ENCODE measurements around the gene HES3.

The HES3 gene

DNA sequence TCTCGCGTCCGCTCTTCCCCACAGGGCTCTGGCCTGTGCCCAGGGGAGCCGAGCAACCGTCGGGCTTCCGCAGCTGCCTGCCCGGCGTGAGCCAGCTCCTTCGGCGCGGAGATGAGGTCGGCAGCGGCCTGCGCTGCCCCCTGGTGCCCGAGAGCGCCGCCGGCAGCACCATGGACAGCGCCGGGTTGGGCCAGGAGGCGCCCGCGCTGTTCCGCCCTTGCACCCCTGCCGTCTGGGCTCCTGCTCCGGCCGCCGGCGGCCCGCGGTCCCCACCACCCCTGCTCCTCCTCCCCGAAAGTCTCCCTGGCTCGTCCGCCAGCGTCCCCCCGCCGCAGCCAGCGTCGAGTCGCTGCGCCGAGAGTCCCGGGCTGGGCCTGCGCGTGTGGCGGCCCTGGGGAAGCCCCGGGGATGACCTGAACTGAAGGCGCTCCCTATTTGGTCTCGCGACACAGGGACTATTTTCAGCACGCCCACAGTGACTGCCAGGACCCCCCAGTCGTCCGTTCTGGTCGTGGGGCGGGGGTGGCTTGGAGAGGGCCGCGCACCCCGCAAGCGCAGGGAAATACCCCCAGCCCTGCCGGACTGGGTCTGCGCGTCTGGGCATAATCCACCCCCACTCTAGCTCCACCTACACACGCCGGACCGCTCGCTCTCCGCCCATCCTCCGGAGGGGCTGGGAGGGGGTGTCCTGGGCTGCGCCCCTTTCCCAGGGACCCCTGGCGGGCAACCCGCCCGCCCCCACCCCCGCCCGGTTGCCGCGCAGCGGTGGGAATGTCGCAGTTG is 1.3 kb downstream of the HES3 start:
- FAIRE-seq (no peak), DNase-seq (ENCODE audit: insufficient read length, low spot score) (peak; percentile 97)

DNA sequence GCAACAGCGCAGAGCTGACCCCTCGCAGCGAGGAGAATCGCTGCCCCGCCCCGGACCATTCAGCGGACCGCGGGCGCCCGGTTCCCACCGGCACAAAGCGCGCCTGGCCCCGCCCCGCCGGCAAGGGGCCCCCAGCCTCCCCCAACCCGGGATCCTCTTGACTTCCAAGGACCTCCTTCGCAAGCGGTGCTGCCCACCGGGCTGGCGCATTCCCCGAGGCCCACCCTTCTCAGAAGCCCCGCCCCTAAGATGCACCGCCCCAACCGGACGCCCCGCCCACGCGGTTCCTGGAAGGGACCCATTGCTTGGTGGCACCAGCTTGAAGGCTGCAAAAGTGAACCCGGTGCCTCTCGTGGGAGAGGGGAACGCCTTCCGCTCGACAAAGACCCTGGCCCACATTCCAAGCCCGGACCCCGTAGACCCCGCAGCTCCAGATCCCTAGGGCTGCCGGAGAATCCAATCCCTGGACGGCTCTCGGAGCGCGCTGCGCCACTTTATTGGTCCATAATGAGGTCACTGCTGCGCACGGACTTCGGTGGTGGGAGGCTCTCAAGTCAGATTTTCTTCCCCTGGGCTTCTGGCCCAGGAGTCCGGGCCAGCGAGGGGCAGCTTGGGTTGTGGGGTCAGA is 2.0 kb downstream of the HES3 start:
- FAIRE-seq (no peak), DNase-seq (ENCODE audit: insufficient read length, low spot score) (no peak)

DNA sequence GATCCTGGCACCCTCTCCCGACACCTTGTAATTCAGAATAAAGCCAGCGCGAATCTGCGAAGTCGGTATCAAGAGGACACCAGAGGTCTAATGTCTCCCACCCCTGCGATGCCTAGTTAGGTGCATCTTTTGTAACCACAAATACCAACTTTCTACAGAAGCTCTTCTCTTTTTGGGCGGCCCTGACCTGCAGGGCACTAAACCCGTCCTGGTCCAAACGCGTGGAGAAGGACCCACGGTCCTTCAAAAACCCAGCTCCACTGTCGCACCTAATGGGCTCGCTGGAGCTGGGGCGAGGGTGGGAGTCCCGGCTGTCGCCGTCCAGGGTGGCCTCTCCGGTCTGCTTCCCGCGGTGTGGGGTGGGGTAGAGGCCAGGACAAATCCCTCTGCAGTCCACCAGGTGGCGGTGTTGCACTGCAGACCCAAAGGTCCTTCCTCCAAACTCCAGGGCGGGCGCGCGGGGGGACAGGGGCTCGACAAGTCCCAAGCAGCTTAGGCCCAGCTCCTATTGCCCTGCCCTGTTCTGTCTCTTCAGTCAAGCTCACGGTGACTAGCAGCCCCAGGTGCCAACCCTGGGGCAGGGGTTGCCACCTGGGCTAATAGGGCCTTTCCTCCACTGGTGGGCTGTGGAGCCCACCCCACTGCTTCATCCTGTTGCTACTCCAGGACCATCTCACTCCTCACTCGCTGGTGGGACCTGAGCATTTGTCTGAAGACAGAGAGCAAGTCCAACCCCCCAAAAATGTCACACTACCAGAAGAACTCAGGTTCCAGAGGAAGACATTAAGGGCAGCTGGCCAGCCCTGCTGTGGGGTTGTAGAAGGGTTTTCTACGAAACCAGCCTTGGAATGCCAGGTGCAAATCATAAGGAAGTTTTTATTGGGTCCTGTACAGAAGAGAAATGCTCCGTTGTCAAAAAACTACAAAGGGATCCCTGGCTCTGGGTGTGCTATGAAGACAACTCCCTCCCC is 2.8 kb downstream of the HES3 start:
- peak; percentile 98 for DNase-seq (ENCODE audit: insufficient read length, low spot score)
- FAIRE-seq = peak; percentile 68

DNA sequence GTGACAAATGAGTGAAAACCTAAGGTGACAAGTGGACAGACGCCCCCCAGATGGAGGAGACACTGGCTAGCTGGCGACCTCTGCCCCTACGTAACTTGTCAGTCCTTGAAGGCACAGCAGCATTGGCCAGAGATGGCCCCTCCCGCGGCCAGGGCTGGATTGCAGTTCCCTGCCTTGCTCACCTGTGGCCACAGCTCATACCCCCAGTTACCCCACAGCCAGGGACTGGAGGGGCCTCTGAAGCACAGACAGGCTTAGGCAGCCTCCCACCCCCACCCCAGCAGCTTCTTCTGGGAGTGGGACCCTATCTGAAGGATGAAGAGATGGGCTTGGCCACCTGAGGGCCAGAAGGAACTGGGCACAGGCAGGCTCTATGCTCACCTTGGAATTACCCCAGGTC is 3.7 kb downstream of the HES3 start:
- no peak for FAIRE-seq
- no peak for DNase-seq (ENCODE audit: insufficient read length, low spot score)

- FAIRE-seq (no peak), DNase-seq (ENCODE audit: insufficient read length, low spot score) (no peak)
These were observed 4.3 kb downstream of the HES3 start for GRCh38 chr1:6248161-6248776.

GRCh38 chr1:6248932-6249738 is 5.2 kb downstream of the HES3 start:
- FAIRE-seq = no peak

GRCh38 chr1:6249739-6250689 is 6.0 kb downstream of the HES3 start:
- FAIRE-seq (no peak), DNase-seq (ENCODE audit: insufficient read length, low spot score) (no peak)

More at GRCh38 chr1:6248932-6249738, 5.2 kb downstream of the HES3 start:
- no peak for DNase-seq (ENCODE audit: insufficient read length, low spot score)

DNA sequence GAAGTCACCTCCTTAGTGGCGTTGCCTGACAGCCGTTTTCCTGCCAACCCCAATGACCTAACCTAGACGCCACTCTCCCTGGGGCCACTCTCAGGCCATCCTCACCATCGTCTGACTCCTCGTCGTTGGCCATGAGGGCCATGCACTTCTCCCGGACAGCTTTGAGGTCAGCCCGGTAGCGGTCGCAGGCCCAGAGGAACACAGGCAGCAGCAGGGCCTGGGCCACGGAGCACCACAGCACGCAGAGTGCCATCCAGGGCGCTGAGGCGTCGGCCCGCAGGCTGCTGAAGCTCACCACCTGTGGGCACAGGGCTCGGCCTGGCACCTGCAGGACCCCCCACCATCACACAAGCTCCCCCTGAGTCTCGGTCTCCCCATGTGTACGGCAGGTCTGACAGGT is 7.3 kb downstream of the HES3 start:
- FAIRE-seq (no peak), DNase-seq (ENCODE audit: insufficient read length, low spot score) (no peak)

GRCh38 chr1:6251681-6252373 is 7.8 kb downstream of the HES3 start:
- no peak for FAIRE-seq
- no peak for DNase-seq (ENCODE audit: insufficient read length, low spot score)

GRCh38 chr1:6252374-6252710 is 8.4 kb downstream of the HES3 start:
- DNase-seq (ENCODE audit: insufficient read length, low spot score) = no peak
- no peak for FAIRE-seq

- DNase-seq (ENCODE audit: insufficient read length, low spot score) (no peak), FAIRE-seq (no peak)
These were observed 9.4 kb downstream of the HES3 start for GRCh38 chr1:6253380-6253779.

GRCh38 chr1:6254691-6255090 is 10.7 kb downstream of the HES3 start:
- no peak for DNase-seq (ENCODE audit: insufficient read length, low spot score)
- no peak for FAIRE-seq

DNA sequence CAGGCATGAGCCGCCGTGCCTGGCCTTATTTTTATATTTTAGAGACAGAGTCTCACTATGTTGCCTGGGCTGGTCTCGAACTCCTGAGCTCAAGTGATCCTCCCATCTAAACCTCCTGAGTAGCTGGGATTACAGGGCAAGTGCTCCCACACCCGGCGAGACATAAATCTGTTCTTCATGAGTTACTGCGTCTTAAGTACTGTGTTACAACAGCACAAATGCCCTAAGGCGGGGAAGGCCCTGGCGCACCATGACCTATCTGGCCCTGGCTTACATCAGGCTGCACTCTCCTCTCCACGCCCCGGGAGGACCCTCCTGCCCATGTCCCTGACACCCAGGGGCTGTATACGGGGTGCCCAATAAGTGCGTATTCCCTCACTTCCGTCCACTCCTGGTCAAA is 12.7 kb downstream of the HES3 start:
- FAIRE-seq (no peak), DNase-seq (ENCODE audit: insufficient read length, low spot score) (no peak)

GRCh38 chr1:6257541-6258069 is 13.6 kb downstream of the HES3 start:
- no peak for FAIRE-seq
- DNase-seq (ENCODE audit: insufficient read length, low spot score) = no peak

DNA sequence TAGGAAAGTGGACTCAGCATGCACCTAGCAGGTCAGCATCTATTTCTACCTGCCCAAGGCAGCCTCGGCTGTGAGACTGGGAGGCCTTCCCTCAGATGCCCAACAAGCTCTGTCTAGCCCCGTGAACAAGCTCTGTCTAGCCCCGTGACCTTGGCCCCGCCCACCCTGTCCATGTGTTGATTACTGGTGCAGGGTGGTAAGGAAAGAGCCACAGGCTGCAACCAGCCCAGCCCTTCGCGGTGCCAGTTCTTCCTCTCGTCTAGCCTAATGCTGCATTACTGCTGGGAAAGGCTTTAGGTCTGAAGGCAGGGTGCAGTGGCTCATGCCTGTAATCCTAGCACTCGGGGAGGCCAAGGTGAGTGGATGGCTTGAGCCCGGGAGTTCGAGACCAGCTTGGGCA is 14.7 kb downstream of the HES3 start:
- FAIRE-seq = no peak
- no peak for DNase-seq (ENCODE audit: insufficient read length, low spot score)

DNA sequence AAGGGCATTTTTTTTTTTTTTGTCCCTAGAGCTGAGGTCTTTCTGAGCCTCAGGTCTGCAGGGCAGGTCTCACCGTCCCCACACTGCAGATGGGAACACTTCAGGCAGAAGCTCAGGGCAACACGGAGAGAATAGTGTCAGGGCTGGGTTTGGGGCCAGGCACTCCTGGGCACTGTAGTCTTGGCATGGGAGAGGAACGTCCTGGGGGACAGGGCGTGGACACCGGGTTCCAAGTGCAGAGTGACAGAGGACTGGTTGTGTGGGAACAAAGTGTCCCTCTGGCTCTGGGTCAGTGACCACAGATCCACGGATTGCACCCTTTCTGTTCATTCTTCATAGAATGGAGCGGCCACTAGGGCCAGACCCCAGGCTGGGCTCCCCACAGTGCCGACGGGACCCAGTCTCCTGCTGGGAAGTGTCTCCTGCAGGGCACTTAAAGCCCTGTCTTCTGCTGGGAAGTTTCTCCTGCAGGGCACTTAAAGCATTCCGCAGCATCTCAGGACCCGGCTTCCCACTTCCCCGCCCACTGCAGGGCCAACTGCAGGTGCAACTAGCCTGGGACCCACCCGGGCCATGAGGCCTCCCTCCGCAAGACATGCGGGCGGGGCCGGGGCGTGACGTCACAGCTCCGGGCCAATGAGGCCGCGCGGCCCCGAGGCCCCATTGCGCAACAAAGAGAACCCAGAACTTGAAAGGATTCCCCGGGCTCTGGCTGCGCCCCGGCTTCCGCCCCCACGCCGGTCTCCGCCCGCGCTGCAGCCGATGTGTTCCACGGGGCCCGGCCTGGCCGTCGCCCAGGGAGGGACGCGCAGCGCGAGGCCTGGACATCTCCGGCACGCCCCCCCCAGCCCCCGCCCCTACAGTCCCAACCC is 15.7 kb downstream of the HES3 start:
- DNase-seq (ENCODE audit: insufficient read length, low spot score) (peak; percentile 94), FAIRE-seq (no peak)

DNA sequence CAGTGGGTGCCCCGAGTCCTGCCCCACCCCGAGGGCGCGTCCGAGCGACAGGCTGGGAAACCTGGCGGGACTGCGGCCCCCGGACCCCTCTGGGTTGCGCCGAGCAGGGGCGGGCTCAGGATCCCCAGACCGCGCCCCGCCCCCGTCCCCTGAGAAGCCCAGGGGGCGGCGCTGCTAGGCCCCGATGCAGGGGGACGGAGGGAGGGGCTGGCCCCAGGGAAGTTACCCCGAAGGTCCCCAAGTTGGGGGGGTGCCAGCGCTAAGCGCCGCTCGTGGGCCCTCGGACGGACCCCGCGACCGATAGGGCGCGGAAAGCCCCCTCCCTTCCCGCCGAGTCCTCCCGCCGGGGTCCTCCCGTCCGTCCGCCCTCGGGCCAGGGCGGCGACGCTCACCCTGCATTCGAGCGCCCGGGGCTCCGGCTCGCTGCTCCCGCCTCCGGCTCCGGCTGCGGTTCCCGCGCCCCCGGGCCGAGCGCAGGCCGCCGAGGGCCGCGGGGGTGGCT is 16.5 kb downstream of the HES3 start:
- DNase-seq (ENCODE audit: insufficient read length, low spot score) = no peak

More for the DNA sequence above, 16.5 kb downstream of the HES3 start:
- no peak for FAIRE-seq
